ENCODE data around the gene FAM117B.
"Not testable (repeated sequence)": the region's sequence is repeated elsewhere in the genome, so short reads cannot be mapped to it uniquely, and the experiment has no call there.

Gene FAM117B

GRCh38 chr2:202690321-202690900 is 55.6 kb downstream of the FAM117B start:
- DNase-seq (ENCODE audit: low read depth): no peak
- H3K4me3 ChIP-seq (ENCODE audit: low read depth, low read length): no peak overlapping the region

GRCh38 chr2:202693503-202693902 is 58.7 kb downstream of the FAM117B start:
- no peak for DNase-seq (ENCODE audit: low read depth)
- H3K4me3 ChIP-seq (ENCODE audit: low read depth, low read length): no peak overlapping the region

GRCh38 chr2:202695166-202695565 is 60.4 kb downstream of the FAM117B start:
- no peak for DNase-seq (ENCODE audit: low read depth)
- H3K4me3 ChIP-seq (ENCODE audit: low read depth, low read length): no peak overlapping the region

GRCh38 chr2:202700075-202700901 is 65.5 kb downstream of the FAM117B start:
- H3K4me3 ChIP-seq (ENCODE audit: low read depth, low read length): no peak overlapping the region
- no peak for DNase-seq (ENCODE audit: low read depth)

GRCh38 chr2:202703091-202703490 is 68.3 kb downstream of the FAM117B start:
- H3K4me3 ChIP-seq (ENCODE audit: low read depth, low read length): no peak overlapping the region
- DNase-seq (ENCODE audit: low read depth): no peak

GRCh38 chr2:202704248-202704647 is 69.5 kb downstream of the FAM117B start:
- no peak for DNase-seq (ENCODE audit: low read depth)
- no peak overlapping the region for H3K4me3 ChIP-seq (ENCODE audit: low read depth, low read length)

GRCh38 chr2:202705446-202706020 is 70.8 kb downstream of the FAM117B start:
- DNase-seq (ENCODE audit: low read depth): no peak
- H3K4me3 ChIP-seq (ENCODE audit: low read depth, low read length): no peak overlapping the region

- not testable (repeated sequence) for H3K4me3 ChIP-seq (ENCODE audit: low read depth, low read length); DNase-seq (ENCODE audit: low read depth)
These were observed 80.5 kb downstream of the FAM117B start for GRCh38 chr2:202714971-202715935.

- no peak for DNase-seq (ENCODE audit: low read depth)
- no peak overlapping the region for H3K4me3 ChIP-seq (ENCODE audit: low read depth, low read length)
These were observed 81.4 kb downstream of the FAM117B start for GRCh38 chr2:202716114-202716718.

- no peak overlapping the region for H3K4me3 ChIP-seq (ENCODE audit: low read depth, low read length)
- DNase-seq (ENCODE audit: low read depth): no peak
These were observed 82.3 kb downstream of the FAM117B start for GRCh38 chr2:202716953-202717597.

- no peak for DNase-seq (ENCODE audit: low read depth)
- no peak overlapping the region for H3K4me3 ChIP-seq (ENCODE audit: low read depth, low read length)
These were observed 83.0 kb downstream of the FAM117B start for GRCh38 chr2:202717598-202718310.

- H3K4me3 ChIP-seq (ENCODE audit: low read depth, low read length): no peak overlapping the region
- no peak for DNase-seq (ENCODE audit: low read depth)
These were observed 83.8 kb downstream of the FAM117B start for GRCh38 chr2:202718614-202719013.

- no peak for DNase-seq (ENCODE audit: low read depth)
- H3K4me3 ChIP-seq (ENCODE audit: low read depth, low read length): no peak overlapping the region
These were observed 85.5 kb downstream of the FAM117B start for GRCh38 chr2:202720226-202720625.

- H3K4me3 ChIP-seq (ENCODE audit: low read depth, low read length): no peak overlapping the region
- no peak for DNase-seq (ENCODE audit: low read depth)
These were observed 86.9 kb downstream of the FAM117B start for GRCh38 chr2:202721621-202722020.

- no peak for DNase-seq (ENCODE audit: low read depth)
- H3K4me3 ChIP-seq (ENCODE audit: low read depth, low read length): no peak overlapping the region
These were observed 89.0 kb downstream of the FAM117B start for GRCh38 chr2:202723746-202724145.

- no peak overlapping the region for H3K4me3 ChIP-seq (ENCODE audit: low read depth, low read length)
- no peak for DNase-seq (ENCODE audit: low read depth)
These were observed 91.3 kb downstream of the FAM117B start for GRCh38 chr2:202726070-202726469.

GRCh38 chr2:202736826-202737225 is 102.1 kb downstream of the FAM117B start:
- H3K4me3 ChIP-seq (ENCODE audit: low read depth, low read length): no peak overlapping the region

GRCh38 chr2:202743613-202744012 is 108.8 kb downstream of the FAM117B start:
- no peak overlapping the region for H3K4me3 ChIP-seq (ENCODE audit: low read depth, low read length)
- DNase-seq (ENCODE audit: low read depth): no peak

More at GRCh38 chr2:202736826-202737225, 102.1 kb downstream of the FAM117B start:
- no peak for DNase-seq (ENCODE audit: low read depth)

All from skeletal muscle cell (primary cell).